ELF-1 (cell line): ENCODE results near the gene SSTR5.
"Not testable (repeated sequence)": the region's sequence is repeated elsewhere in the genome, so short reads cannot be mapped to it uniquely, and the experiment has no call there.

Experiments used
- DNase-seq: peaks from one replicate; pipeline ENCODE4 v3.0.0-alpha.2; 2016; ENCODE audit warnings: low read depth, low spot score

The SSTR5 gene

GRCh38 chr16:1073566-1074378 is 1.2 kb downstream of the SSTR5 start:
- no peak for DNase-seq

DNA sequence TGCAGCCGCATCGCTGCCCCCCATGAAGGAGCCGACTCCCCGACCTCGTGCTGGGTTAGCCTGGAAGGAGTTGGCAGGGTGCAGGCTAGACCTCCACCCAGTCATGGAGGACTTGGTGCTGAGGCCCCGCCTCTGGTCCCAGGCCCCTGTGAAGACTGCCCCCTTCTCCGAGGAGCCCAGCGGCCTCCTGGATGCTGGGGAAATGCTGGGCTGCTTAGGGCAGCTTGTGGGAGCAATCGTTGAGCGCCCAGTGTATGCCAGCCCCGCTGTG is 1.8 kb downstream of the SSTR5 start:
- no peak for DNase-seq

GRCh38 chr16:1075546-1075945 is 3.0 kb downstream of the SSTR5 start:
- DNase-seq, result no peak

- DNase-seq, result no peak
Measured at GRCh38 chr16:1076801-1077576, 4.4 kb downstream of the SSTR5 start.

- DNase-seq, result no peak
Measured at GRCh38 chr16:1077877-1078578, 5.5 kb downstream of the SSTR5 start.

- peak; percentile 57 for DNase-seq
Measured at GRCh38 chr16:1078579-1079021, 6.1 kb downstream of the SSTR5 start.

DNA sequence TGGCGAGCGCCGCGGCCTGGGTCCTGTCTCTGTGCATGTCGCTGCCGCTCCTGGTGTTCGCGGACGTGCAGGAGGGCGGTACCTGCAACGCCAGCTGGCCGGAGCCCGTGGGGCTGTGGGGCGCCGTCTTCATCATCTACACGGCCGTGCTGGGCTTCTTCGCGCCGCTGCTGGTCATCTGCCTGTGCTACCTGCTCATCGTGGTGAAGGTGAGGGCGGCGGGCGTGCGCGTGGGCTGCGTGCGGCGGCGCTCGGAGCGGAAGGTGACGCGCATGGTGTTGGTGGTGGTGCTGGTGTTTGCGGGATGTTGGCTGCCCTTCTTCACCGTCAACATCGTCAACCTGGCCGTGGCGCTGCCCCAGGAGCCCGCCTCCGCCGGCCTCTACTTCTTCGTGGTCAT is 6.8 kb downstream of the SSTR5 start:
- no peak for DNase-seq

DNA sequence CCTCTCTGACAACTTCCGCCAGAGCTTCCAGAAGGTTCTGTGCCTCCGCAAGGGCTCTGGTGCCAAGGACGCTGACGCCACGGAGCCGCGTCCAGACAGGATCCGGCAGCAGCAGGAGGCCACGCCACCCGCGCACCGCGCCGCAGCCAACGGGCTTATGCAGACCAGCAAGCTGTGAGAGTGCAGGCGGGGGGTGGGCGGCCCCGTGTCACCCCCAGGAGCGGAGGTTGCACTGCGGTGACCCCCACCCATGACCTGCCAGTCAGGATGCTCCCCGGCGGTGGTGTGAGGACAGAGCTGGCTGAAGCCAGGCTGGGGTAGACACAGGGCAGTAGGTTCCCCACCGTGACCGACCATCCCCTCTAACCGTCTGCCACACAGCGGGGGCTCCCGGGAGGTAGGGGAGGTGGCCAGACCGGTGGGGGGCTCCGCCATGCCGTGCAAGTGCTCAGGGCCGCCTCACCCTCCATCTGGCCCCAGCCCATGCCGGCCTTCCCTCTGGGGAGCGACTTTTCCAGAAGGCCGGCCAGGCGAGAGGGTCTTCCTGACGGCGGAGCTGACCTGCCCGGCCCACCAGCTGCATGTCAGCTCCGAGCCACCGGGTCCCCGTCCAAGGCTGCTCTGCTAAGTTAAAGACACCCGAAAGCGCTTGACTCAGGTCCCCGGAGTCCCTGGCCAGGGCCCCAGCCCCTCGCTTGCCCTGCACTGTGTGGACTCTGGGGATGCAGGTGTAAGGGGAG is 7.4 kb downstream of the SSTR5 start:
- DNase-seq, result no peak

- no peak for DNase-seq
Measured at GRCh38 chr16:1080801-1081733, 8.5 kb downstream of the SSTR5 start.

GRCh38 chr16:1081734-1082265 is 9.3 kb downstream of the SSTR5 start:
- DNase-seq, result no peak

- no peak for DNase-seq
Measured at GRCh38 chr16:1082266-1082951, 9.9 kb downstream of the SSTR5 start.

DNA sequence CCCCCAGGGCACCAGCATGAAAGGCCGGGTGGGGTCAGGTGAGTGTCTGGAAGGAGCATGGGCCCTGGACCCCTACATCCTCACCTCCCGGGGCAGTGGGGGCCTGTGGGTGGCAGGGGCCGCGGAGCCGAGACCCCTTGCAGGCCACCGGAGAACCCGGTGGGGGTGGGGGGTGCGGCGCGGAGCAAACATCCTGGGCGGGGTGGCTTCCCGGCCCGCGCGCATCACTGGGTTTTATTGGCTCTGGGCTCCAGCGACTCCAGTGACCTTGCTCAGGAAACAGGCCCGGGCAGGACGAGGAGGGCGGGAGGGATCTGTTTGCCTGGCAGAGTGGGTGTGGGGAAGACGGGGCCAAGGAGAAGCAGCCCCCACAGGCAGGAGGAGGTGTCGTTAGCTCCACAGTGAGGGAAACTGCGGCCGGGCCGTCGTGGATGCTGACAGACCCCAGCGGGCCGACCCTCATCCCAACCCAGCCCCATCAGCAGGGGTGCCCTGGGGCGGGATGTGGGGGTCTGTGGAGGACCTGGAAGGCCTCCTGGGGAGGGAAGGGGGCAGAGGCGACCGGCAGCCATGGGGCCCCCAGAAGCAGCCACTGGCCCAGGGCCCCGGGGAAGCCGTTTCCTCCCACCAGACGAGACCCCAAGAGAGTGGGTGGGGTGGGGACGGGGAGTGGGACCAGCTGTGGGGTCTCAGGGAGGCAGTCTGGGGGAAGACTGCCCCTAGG is 10.6 kb downstream of the SSTR5 start:
- no peak for DNase-seq

GRCh38 chr16:1084971-1085370 is 12.4 kb downstream of the SSTR5 start:
- DNase-seq, result no peak

DNA sequence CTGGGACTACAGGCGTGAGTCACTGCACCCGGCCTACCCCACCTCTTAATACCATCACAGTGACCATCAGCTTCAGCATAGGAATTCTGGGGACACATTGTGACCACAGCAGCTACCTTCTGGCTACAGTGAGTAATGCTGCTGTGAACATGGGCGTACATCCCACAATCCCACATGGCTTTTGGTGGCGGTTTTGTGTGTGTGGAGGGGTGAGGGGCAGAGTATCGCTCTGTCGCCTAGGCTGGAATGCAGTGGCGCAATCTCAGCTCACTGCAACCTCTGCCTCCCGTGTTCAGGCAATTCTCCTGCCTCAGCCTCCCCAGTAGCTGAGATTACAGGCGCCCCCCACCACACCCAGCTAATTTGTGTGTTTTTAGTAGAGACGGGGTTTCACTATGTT is 13.9 kb downstream of the SSTR5 start:
- DNase-seq, result not testable (repeated sequence)

DNA sequence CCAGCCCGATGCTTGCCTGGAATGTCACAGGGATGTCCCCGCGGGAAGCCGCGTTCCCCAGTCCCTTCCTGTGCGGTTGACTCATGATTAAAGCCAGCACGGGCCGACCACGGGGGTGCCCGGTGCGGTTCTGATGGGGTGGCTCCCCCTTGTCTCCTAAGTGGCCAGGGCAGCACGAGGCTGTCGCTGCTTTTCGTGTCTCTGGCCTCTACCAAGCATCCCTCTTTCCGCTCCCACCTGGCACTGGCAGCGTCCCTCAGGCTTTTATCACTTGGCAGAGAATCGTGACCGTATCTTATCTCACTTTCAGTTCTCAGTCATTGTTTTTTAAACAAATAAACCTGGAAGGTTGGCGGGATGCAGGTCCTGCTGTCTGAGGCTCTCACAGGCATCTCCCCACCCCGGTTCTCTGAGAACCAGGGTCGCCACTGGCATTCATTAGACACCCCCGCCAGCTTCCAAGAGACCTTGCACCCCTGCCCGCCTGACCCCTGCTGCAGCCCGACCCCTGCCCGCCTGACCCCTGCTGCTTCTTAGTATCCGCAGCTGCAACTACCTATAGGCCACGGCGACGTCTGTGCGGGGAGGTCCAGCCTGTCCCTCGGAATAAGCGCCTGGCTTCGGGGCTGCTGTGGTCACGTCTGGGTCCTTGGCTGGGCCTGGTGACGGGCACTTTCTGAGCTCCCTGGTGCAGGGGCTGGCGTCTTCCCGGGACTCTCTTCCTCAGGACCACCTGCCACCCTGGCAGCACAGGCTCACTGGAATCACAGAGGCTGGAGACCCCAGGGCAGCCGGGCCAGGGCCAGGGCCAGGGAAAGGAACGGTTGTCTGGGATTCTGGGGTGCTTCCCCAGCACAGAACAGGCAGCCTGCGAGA is 16.0 kb downstream of the SSTR5 start:
- no peak for DNase-seq

- DNase-seq, result no peak
Measured at GRCh38 chr16:1089439-1089821, 16.9 kb downstream of the SSTR5 start.

DNA sequence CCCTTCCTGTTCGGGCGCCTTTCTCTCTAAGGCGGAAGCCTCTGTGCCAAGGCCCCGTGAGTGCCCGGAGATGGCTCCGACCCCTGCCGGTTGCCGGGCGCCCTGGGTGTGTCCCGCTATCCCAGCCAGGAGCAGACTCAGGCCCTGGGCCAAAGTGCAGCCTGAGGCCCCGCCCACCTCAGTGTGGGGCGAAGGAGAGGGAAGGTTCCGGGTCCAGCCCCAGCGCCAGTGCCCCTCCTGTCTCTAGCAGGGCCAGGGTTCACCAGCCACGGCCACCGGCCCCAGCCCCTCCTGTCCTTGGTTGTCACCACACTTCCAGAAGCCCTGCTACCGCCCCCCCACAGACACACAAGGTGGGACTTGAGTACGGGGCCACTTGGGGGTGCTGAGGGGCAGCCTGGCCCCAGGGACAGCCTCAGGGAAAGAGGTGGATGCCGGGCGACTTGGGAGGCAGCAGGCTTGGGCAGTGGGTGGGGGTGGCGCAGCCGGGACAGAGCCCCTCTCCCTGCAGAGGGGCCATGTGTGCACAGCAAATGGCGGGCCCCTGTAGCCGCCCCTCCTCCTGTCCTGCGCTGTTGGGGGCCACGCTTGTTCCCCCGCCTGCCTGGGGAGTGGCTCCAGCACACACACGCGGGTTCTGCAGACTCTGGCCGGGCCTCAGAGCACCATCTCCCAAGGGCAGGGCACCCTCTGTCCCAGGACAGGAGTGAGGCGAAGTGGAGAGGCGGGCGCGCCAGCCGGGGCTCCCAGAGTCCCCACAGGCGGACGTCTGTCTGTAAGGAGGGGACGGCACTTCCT is 17.5 kb downstream of the SSTR5 start:
- DNase-seq, result no peak
